HEK293 (cell line): ENCODE results near the gene LPIN3.

Source experiments
- CTCF ChIP-seq: fragments of 450-650 bp; formaldehyde crosslinking; IDR thresholded peaks from 2 replicates; pipeline ENCODE4 v1.5.1; 2016; ENCODE audit warnings: missing biosample characterization, missing genetic modification characterization
- REST ChIP-seq: fragments of 450-650 bp; formaldehyde crosslinking; IDR thresholded peaks from 2 replicates; pipeline ENCODE4 v1.5.1; 2016; ENCODE audit warnings: missing biosample characterization, missing genetic modification characterization
- SP2 ChIP-seq: fragments of 450-650 bp; formaldehyde crosslinking; IDR thresholded peaks from 2 replicates; pipeline ENCODE4 v1.5.1; 2016; ENCODE audit warnings: missing biosample characterization, missing genetic modification characterization
- TCF7L2 ChIP-seq: IDR thresholded peaks from 2 replicates; pipeline ENCODE4 v1.6.1; 2011; ENCODE audit warnings: low read depth, mild to moderate bottlenecking, inconsistent platforms, low read length, moderate library complexity, borderline replicate concordance
- YY1 ChIP-seq: fragments of 450-650 bp; formaldehyde crosslinking; IDR thresholded peaks from 2 replicates; pipeline ENCODE4 v1.5.1; 2018; ENCODE audit warnings: missing biosample characterization, missing genetic modification characterization
- ZBTB11 ChIP-seq: fragments of 450-650 bp; formaldehyde crosslinking; conservative IDR thresholded peaks from 2 replicates; pipeline ENCODE4 v1.5.1; 2016; ENCODE audit warnings: low read depth, missing biosample characterization, missing genetic modification characterization
- ZNF157 ChIP-seq: fragments of 450-650 bp; formaldehyde crosslinking; IDR thresholded peaks from 2 replicates; pipeline ENCODE4 v1.5.1; 2016; ENCODE audit warnings: missing biosample characterization, missing genetic modification characterization
- ZNF777 ChIP-seq: fragments of 450-650 bp; formaldehyde crosslinking; IDR thresholded peaks from 2 replicates; pipeline ENCODE4 v1.5.1; 2017; ENCODE audit warnings: missing biosample characterization, missing genetic modification characterization, borderline replicate concordance

GRCh38 chr20:41304424-41305079 is 36.1 kb upstream of the LPIN3 start:
- TF ChIP-seq TCF7L2 = no peak
- TF ChIP-seq CTCF = no peak
- no peak for TF ChIP-seq ZBTB11
- no peak for TF ChIP-seq REST (tag by site-specific recombination)
- no peak for TF ChIP-seq YY1 (tag by site-specific recombination)
- TF ChIP-seq ZNF157 (tag by site-specific recombination) = no peak
- no peak for TF ChIP-seq ZNF777 (tag by site-specific recombination)
- no peak for TF ChIP-seq SP2 (tag by site-specific recombination)
